HG02885 (cell line): ENCODE results near the gene MORF4L1.
"Not testable (repeated sequence)": the region's sequence is repeated elsewhere in the genome, so short reads cannot be mapped to it uniquely, and the experiment has no call there.

Source experiments
- ATAC-seq: cut with Tn5 transposase; IDR thresholded peaks from one replicate; pipeline ENCODE4 v1.9.1; 2021; ENCODE audit warnings: mild to moderate bottlenecking; ENCODE audit not compliant: unreplicated experiment, poor library complexity

Gene MORF4L1, protein sequence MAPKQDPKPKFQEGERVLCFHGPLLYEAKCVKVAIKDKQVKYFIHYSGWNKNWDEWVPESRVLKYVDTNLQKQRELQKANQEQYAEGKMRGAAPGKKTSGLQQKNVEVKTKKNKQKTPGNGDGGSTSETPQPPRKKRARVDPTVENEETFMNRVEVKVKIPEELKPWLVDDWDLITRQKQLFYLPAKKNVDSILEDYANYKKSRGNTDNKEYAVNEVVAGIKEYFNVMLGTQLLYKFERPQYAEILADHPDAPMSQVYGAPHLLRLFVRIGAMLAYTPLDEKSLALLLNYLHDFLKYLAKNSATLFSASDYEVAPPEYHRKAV

DNA sequence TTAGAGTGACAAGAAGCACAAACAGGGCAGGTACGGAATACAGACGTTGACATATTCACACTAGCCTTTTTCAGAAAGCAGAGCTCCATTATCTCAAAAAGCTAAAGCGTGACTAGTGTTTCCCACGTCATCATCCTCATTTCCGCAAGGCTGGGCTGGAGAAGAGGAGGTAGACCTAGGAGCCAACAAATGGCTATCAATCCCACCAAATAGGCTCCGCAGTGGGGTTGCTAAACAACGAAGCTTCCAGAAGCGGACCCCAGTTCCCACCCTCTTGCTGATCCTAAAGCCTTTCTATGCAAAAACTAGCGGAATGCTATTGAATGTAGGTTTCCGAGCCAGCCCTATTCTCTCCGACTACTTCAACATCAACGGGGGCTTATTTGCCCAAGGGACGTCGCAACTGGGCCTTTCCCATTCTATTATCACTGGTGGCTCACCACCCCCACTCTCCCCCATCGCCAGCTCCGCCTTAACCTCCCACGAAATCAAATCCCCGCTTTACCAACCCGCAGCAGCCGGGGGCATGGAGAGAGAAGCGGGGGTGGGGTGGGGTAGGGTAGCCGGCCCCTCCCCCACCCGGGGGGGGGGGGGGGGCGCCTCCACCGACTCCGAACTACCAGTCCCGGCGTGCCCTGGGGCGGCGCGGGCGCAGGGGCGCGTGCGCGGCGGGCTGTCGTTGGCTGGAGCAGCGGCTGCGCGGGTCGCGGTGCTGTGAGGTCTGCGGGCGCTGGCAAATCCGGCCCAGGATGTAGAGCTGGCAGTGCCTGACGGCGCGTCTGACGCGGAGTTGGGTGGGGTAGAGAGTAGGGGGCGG lies at the start of gene MORF4L1:
MORF4L1 (plus strand) TSS at position 736 of the 817 bp plus-strand sequence. CDS start 128 bp downstream, outside the sequence.
- ATAC-seq, result peak; percentile 80

DNA sequence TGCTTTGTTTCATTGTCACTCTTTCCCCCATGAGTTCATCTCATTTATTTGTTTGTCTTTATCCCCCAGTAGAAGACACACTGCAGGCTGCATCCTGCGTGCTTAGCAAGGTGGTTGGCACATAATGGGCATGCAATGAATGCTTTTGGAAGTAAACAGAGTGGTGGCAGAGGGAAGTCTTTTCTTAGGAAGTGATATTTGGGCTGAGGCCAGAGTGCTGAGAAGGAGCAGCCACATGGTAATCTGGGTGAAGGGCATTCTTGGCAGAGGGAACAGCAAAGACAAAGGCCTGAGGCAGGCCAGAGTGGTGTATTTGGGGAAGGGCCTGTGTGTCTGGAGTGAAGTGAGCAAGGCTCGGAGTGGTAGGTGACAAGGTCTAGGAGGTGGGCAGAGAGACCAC lies 43.8 kb upstream of the MORF4L1 start:
- no peak for ATAC-seq

DNA sequence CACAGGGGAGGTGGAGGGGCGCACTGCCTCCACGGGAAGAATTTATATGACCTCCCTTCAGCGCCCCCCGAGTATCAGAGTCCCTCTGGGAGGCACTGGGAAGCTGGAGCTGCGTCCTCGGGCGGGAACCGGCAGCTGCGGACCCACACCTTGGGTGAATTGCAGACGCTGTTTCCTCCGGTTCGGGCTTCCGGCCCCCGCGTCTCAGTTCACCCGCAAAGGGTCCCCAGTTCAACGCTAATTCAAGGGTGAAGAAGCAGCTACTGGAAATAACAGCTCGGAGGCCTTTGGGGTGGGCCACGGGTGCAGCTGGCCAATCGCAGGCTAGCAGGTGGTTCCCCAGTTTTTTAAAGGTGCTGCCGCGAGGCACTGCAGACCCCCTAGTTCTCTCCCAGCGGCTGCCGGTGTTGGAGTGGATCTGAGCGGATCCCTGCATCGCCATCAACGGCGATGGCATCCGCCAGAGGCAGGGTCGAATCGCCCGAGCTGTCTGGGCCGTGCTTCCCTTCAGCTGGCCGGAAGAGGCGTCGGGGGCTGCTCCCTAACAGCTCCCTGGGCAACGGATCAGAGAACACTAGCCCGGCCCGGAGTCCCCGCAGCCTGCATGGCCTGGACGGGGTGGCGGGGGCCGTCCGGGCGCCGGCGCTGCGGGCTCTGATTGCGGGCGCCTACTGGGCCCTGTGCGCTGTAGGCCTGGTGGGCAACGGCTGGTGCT lies 42.0 kb upstream of the MORF4L1 start:
- ATAC-seq, result no peak

DNA sequence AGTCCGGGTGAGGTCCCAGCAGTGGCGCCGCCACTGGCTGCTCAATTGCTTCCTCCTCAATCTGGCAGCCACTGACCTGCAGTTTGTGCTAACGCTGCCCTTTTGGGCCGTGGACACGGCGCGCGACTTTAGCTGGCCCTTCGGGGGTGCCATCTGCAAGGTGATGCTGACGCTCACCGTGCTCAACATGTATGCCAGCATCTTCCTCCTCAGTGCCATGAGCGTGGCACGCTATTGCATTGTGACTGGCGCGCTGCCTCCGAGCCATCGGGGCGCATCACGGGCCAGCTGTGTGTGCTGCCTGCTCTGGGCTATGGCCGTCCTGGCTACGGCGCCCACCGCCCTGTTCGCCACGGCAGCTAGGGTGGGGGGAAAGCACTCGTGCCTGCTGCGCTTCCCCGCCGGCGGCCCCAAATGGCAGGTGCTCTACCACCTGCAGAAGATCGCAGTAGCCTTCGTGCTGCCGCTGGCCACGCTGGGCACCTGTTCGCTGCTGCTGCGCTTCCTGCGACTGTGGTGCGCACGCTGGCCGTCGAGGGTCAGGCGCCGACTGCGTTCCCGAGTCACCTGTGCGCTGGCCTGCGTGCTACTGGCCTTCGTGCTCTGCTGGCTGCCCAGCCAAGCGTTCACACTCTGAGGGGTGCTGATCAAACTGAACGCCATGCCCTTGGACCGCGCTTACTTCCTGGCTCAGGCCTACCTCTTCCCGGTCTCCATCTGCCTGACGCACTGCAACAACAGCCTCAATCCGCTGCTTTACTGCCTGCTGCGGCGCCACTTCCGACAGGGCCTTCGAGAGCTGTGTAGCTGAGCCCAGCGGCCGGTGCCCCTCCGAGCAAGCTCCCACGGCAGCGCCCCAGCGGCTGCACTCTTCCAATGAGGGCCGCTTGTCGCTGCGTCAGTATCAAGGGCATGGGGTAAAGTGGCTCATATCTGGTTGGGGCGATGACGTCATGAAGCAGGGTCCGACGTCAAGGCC lies 41.2 kb upstream of the MORF4L1 start:
- ATAC-seq, result no peak

DNA sequence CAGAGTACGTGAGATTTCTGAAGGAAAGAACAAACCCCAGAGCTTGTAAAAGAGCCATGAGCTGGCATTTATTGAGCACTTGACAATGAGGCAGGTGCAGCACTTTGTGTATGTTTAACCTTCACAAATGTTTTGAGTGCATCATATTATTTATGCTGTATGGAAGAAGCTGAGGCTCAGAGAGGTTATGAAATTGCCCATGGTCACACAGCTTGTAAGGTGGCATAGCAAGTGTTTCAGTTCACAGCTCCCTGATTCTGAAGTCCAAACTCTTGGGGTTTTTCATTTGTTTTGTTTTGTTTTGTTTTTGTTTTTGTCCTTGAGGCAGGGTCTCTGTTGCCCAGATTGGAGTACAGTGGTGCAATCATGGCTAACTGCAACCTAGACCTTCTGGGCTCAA lies 36.4 kb upstream of the MORF4L1 start:
- ATAC-seq, result no peak

DNA sequence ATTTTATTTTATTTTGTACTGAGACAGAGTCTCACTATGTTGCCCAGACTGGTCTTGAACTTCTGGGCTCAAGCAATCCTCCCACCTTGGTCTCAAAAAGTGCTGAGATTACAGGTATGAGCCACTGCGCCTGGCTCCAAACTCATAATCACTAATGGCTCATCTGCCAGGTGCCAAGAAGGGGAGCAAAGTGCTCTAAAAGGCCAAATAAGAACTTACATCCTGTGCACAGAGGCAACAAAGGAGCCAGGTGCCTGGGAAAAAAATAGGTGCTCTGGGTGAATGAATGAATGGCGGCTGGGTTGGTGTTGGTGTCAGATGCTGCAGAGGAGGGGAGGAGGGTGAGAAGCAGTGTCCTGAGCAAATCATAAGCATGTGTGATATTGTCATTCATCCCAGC lies 35.6 kb upstream of the MORF4L1 start:
- no peak for ATAC-seq

DNA sequence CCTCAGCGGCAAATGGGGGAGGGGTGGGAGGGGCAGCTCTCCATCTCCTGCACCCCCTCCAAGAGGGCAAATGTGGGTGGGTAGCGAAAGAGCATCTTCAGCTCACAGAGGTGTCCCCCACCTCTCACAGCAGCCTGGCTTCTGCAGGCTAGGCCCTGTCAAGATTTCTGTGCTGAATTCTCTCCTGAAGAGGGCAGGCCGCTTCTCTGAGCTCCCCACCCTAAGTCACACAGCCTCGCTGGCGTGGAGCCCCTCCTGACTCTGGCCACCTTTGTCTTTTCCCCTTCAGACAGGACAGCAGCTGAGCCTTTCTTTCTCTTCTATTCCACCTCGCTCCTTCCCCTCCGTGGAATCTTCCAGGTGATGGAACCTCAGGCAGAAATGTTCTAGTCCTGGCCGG lies 35.1 kb upstream of the MORF4L1 start:
- no peak for ATAC-seq

DNA sequence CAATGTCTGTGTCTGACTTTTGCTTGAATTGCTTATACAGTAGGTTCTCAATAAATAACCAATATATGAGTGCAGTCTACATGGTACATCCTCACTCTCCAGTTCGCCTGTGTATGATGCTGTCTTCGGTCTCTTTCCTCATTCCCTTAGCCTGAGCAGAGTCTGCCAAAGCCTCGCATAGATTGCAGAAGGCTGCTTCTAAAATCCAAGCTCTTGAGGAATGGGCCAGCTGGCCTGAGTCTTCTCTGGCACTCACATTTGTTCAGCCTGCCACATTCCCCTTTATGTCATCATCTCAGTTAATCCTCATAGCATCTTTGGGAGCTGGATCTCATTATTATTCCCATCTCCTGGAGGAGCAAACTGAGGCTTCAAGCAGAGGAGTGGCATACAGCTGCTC lies 34.2 kb upstream of the MORF4L1 start:
- ATAC-seq, result no peak

DNA sequence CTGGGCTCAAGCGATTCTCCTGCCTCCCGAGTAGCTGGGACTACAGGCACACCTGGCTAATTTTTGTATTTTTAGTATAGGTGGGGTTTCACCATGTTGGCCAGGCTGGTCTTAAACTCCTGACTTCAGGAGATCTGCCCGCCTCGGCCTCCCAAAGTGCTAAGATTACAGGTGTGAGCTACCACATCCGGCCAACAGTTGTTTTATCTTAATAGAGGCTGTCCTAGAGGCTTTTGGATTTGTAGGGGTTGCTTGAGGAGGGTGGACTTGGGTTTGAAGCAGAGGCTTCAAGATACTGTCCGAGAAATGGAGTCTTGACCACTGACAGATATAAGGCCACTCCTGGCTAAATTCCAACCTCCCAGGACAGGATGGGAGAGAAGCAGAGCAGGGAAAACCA lies 33.5 kb upstream of the MORF4L1 start:
- not testable (repeated sequence) for ATAC-seq

DNA sequence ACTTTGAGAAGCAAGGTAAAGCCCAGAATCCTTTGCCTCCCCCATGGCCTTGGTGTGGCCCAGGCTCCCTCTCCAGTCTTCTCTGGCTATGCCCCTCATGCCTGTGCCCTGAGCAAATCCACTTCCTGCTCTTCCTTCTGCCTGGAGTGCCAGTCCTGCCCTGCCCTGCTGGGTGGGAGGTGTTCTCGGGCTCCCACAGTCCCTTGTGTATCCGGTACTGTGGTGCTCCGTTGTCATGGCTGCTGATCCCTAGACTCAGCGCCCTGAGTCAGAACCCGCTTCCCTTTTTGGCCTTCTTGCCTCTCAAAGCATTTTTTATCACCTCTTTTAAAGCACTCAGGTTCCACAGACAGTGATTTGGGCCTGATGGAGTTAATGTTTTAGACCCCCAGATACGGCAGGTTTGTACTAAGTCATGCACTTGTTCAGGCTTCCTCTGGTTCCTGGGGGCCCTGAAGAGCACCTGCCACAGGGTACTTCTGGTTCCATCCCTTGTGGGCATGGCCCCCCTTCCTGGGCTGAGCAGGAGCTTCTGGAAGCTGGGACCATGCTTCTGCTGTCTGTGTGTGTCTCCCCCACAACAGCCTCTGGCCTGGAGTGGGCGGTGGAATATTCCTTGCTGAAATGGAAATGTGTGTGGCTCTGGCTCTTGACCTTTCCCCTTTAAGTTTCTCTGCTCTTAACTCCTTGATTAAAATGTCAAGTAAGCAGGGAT lies 31.9 kb upstream of the MORF4L1 start:
- peak; percentile 48 for ATAC-seq

DNA sequence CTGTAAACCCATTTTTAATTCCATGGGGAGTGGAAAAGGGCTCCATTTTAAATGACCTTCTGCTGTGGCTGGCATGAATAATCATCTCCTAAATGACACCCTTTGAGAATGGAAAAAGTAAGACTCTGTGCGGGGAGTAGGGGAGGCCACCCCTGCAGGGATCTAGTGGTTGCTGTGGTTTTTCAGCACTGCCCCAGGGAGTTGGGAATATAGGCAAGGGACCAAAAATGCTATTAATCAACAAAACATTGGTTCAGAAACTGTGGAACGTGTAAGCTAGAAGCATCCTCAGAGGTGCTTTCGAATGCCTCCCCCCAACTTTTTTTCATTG lies 31.3 kb upstream of the MORF4L1 start:
- ATAC-seq, result no peak

DNA sequence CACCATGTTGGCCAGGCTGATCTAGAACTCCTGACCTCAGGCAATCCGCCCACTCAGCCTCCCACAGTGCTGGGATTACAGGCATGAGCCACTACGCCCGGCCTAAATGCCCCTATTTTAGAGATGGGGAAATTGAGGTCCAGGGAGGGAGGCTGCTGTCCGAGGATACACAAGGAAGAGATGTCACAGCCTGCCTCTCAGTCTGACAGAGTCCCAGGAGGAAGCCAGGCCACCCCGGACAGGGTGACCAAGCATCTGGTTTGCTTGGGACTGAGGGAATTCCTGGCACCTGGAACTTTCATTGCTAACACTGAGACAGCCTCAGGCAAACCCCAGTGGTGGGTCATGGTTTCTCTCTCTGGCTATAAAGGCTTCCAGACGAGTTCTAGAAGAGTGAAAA lies 30.8 kb upstream of the MORF4L1 start:
- ATAC-seq, result peak; percentile 14

DNA sequence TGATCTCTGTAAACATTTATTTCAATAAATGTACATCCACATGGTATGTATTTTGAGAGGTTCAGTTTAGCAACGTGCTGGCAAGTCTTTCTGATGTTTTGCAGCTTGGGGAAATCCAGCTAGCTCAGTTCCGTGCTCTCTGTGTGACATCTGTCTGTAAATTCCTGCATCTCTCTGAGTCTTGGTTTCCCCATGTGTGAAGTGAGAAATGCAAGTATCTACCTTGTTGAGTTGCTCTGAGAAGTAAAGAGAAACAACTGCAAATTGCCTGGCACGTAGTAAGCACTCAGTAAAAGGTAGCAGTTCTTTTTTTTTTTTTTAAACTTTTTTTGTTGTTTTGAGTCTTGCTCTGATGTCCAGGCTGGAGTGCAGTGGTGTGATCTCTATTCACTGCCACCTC lies 30.2 kb upstream of the MORF4L1 start:
- peak; percentile 54 for ATAC-seq

DNA sequence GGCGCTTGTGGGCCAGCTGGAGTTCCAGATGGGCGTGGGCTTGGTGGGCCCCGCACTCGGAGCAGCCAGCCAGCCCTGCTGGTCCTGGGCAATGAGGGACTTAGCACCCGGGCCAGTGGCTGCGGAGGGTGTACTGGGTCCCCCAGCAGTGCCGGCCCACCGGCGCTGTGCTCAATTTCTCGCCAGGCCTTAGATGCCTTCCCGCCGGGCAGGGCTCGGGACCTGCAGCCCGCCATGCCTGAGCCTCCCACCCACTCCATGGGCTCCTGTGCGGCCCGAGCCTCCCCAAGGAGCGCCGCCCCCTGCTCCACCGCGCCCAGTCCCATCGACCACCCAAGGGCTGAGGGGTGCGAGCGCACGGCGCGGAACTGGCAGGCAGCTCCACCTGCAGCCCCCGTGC lies 25.8 kb upstream of the MORF4L1 start:
- not testable (repeated sequence) for ATAC-seq

DNA sequence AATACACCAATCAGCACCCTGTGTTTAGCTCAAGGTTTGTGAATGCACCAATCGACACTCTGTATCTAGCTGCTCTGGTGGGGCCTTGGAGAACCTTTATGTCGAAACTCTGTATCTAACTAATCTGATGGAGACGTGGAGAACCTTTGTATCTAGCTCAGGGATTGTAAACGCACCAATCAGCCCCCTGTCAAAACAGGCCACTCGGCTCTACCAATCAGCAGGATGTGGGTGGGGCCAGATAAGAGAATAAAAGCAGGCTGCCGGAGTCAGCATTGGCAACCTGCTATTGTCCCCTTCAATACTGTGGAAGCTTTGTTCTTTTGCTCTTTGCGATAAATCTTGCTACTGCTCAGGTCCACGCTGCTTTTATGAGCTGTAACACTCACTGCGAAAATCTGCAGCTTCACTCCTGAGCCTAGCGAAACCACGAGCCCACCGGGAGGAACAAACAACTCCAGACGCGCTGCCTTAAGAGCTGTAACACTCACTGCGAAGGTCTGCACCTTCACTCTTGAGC lies 25.2 kb upstream of the MORF4L1 start:
- ATAC-seq, result not testable (repeated sequence)

DNA sequence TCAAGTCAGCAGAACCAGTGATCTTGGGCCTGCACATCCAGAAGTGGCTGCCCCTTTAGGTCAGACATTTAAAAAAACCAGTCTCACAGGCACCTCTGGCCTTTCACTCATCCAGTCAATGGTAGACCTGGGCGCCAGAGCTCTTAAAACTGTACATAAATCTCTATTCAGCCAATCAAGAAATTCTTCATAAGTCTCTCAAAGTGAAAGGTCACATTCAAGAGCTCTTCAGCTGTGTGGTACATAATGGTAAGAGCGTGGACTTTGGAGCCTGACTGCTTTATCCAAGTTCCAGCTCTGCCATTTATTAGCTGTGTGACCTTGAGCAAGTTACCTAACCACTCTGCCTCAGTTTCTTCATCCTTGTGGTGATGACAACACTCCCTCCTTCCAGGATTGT lies 22.3 kb upstream of the MORF4L1 start:
- ATAC-seq, result no peak

DNA sequence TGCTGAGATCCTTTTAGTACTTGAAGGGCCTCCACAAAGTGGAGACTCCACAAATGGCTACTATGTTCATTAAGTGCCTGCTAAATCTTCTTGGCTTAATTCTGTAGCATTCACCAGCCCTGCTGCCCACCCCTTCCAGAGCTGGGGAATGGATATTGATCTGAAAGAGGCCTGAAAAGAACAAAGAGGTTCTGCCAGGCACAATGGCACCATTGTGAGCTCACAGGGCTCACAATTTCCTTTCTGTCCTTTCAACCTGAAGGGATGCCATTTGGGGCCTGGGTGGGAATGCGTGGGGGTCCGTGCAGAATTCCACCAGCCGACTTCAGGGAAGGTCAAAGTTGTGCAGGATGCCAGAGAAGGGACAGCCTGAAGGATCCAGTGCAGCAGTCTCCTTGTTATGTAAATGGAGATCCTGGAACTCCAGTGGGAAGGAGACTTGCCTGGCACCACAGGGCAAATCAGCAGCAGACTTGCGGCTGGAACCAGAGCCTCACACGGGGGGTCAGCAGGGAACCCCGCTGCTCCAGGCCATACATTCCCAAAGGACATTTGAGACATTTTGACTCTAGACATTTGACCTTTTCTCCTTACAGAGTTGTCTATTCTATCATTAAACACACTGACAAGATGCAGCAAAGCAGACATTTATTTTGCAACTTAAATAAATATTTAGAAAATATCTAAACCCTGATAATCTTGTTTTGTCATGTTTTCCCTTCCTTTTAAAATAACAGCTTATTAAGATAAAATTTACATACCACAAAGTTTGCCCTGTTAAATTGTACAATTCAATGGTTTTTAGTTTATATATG lies 21.5 kb upstream of the MORF4L1 start:
- ATAC-seq, result no peak

DNA sequence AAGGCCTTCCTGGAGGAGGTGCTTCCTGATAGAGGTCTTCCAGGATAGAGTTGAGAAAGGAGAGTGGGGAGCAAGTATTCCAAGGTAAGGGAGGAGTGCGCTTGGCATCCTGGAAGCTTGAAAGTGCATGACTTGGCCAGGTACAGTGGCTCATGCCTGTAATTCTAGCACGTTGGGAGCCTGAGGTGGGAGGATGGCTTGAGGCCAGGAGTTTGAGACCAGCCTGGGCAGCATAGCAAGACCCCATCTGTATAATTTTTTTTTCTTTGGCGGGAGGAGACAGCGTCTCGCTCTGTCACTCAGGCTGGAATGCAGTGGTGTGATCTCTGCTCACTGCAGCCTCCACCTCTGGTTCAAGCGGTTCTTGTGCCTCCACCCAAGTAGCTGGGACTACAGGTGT lies 19.2 kb upstream of the MORF4L1 start:
- ATAC-seq, result no peak
